Osteoblast (primary cell): Measurements from ENCODE around the gene FAM184A. TPM values are rescaled to one million over a fixed set of nuclear protein-coding genes. Genes with fewer than 3 reads are reported as not detected.

Source experiments
- DNase-seq: peaks from one replicate; pipeline ENCODE4 v3.0.0; 2011; ENCODE audit warnings: low spot score, mixed read lengths; ENCODE audit not compliant: insufficient read length; ENCODE audit errors: missing footprints
- H2AFZ ChIP-seq: 2 replicates; pipeline ENCODE4 v1.6.0; 2011; ENCODE audit warnings: mild to moderate bottlenecking, low read length
- H3K27ac ChIP-seq: 2 replicates; pipeline ENCODE4 v1.5.1; 2011; ENCODE audit warnings: mild to moderate bottlenecking, low read depth, low read length, moderate library complexity
- H3K27me3 ChIP-seq: 2 replicates; pipeline ENCODE4 v1.6.0; 2012; ENCODE audit warnings: mild to moderate bottlenecking, control low read depth, inconsistent platforms, low read length, moderate library complexity; ENCODE audit not compliant: insufficient read depth
- H3K36me3 ChIP-seq: 2 replicates; pipeline ENCODE4 v1.5.1; 2011; ENCODE audit warnings: mild to moderate bottlenecking, low read length, control low read depth, moderate library complexity; ENCODE audit not compliant: insufficient read depth
- H3K4me1 ChIP-seq: 2 replicates; pipeline ENCODE4 v1.5.1; 2011; ENCODE audit warnings: mild to moderate bottlenecking, low read length, control low read depth, moderate library complexity; ENCODE audit not compliant: insufficient read depth
- H3K4me2 ChIP-seq: 2 replicates; pipeline ENCODE4 v1.6.0; 2011; ENCODE audit warnings: mild to moderate bottlenecking, low read length; ENCODE audit not compliant: insufficient read depth
- H3K4me3 ChIP-seq: fragments of 200-600 bp; sonication (generic); 3 replicates; pipeline ENCODE4 v1.5.1; 2012; ENCODE audit warnings: mild to moderate bottlenecking, low read length, inconsistent platforms; ENCODE audit not compliant: insufficient read depth
- H3K79me2 ChIP-seq: 2 replicates; pipeline ENCODE4 v1.6.0; 2012; ENCODE audit warnings: mild to moderate bottlenecking, low read length, control low read depth, inconsistent platforms; ENCODE audit not compliant: insufficient read depth
- H3K9me3 ChIP-seq: 2 replicates; pipeline ENCODE4 v1.5.1; 2011; ENCODE audit warnings: low read depth, low read length, control low read depth
- H4K20me1 ChIP-seq: 2 replicates; pipeline ENCODE4 v1.6.0; 2012; ENCODE audit warnings: mild to moderate bottlenecking, low read length, control low read depth; ENCODE audit not compliant: insufficient read depth
- CTCF ChIP-seq: IDR thresholded peaks from 2 replicates; pipeline ENCODE4 v1.5.1; 2011; ENCODE audit warnings: mild to moderate bottlenecking, low read depth, low read length, moderate library complexity; ENCODE audit errors: extremely low read depth
- total RNA-seq: library from RNA; depleted of rRNA; stranded (reverse); fragments of >200 nt; gene quantifications from 2 replicates; pipeline ENCODE4 v1.2.3, GENCODE V29; 2012

The FAM184A gene
- total RNA-seq, 1 donor: 0.36 TPM

GRCh38 chr6:119065382-119065781 lies 13.1 kb downstream of the FAM184A start:
- TF ChIP-seq CTCF: no peak
- DNase-seq: no peak
- no peak overlapping the region for H3K4me3 ChIP-seq

GRCh38 chr6:119063491-119063890 lies 15.0 kb downstream of the FAM184A start:
- Histone ChIP-seq H3K9me3 (no peaks in the 10 kb centered on the region), H3K36me3 (no peaks in the 10 kb centered on the region), H3K27ac (no peak overlapping the region), H4K20me1 (no peaks in the 10 kb centered on the region), H3K4me2 (no peak overlapping the region), H3K4me1 (no peaks in the 10 kb centered on the region), H3K79me2 (no peaks in the 10 kb centered on the region), H3K27me3 (no peaks in the 10 kb centered on the region), H3K4me3 (no peak overlapping the region), H2AFZ (no peak overlapping the region)
- DNase-seq: no peak
- no peak for TF ChIP-seq CTCF

More at GRCh38 chr6:119065382-119065781, 13.1 kb downstream of the FAM184A start:
- Histone ChIP-seq H3K4me1 (no peaks in the 10 kb centered on the region), H4K20me1 (no peaks in the 10 kb centered on the region), H3K79me2 (no peaks in the 10 kb centered on the region), H3K9me3 (no peaks in the 10 kb centered on the region), H3K36me3 (no peaks in the 10 kb centered on the region), H3K27ac (no peak overlapping the region), H3K4me2 (no peak overlapping the region), H3K27me3 (no peaks in the 10 kb centered on the region), H2AFZ (no peak overlapping the region)

GRCh38 chr6:119061215-119061614 lies 17.2 kb downstream of the FAM184A start:
- H3K9me3 ChIP-seq: no peaks in the 10 kb centered on the region
- no peaks in the 10 kb centered on the region for H3K4me1 ChIP-seq
- H3K4me3 ChIP-seq: no peak overlapping the region
- no peak for TF ChIP-seq CTCF
- H3K27ac ChIP-seq: no peak overlapping the region
- no peak for DNase-seq
- no peak overlapping the region for H3K4me2 ChIP-seq
- no peaks in the 10 kb centered on the region for H4K20me1 ChIP-seq
- no peaks in the 10 kb centered on the region for H3K27me3 ChIP-seq
- H3K36me3 ChIP-seq: no peaks in the 10 kb centered on the region
- H3K79me2 ChIP-seq: no peaks in the 10 kb centered on the region
- no peak overlapping the region for H2AFZ ChIP-seq

- no peak overlapping the region for H2AFZ ChIP-seq
- no peaks in the 10 kb centered on the region for H3K36me3 ChIP-seq
- no peak overlapping the region for H3K27ac ChIP-seq
- H3K4me2 ChIP-seq: no peak overlapping the region
- no peaks in the 10 kb centered on the region for H3K79me2 ChIP-seq
- no peaks in the 10 kb centered on the region for H4K20me1 ChIP-seq
- H3K27me3 ChIP-seq: no peaks in the 10 kb centered on the region
- no peaks in the 10 kb centered on the region for H3K9me3 ChIP-seq
- H3K4me1 ChIP-seq: no peaks in the 10 kb centered on the region
- no peak for DNase-seq
- no peak overlapping the region for H3K4me3 ChIP-seq
- TF ChIP-seq CTCF: no peak
Measured at GRCh38 chr6:119060255-119060907, 18.1 kb downstream of the FAM184A start.
